Karpas-422 (cell line): Measurements from ENCODE around the gene ALKBH6. TPM values are rescaled to one million over a fixed set of nuclear protein-coding genes. Genes with fewer than 3 reads are reported as not detected.

ENCODE experiments used
- DNase-seq: peaks from one replicate; pipeline ENCODE4 v3.0.0-alpha.2; 2015
- H2AFZ ChIP-seq: fragments of 200-600 bp; sonication (generic); 2 replicates; pipeline ENCODE4 v1.6.1; 2014; ENCODE audit warnings: antibody characterized with exemption, low read length, mixed read lengths
- H3K27ac ChIP-seq: fragments of 200-600 bp; sonication (generic); 2 replicates; pipeline ENCODE4 v1.5.1; 2014; ENCODE audit warnings: mild to moderate bottlenecking, low read length, moderate library complexity
- H3K27me3 ChIP-seq: fragments of 200-600 bp; sonication (generic); 2 replicates; pipeline ENCODE4 v1.6.1; 2014; ENCODE audit warnings: low read length, mixed read lengths
- H3K36me3 ChIP-seq: fragments of 200-600 bp; sonication (generic); 2 replicates; pipeline ENCODE4 v1.6.1; 2014; ENCODE audit warnings: low read length, mixed read lengths; ENCODE audit not compliant: insufficient read depth
- H3K4me1 ChIP-seq: fragments of 200-600 bp; sonication (generic); 2 replicates; pipeline ENCODE4 v1.6.1; 2014; ENCODE audit warnings: mild to moderate bottlenecking, low read length, mixed read lengths
- H3K4me2 ChIP-seq: fragments of 200-600 bp; sonication (generic); 2 replicates; pipeline ENCODE4 v1.6.1; 2014; ENCODE audit warnings: low read length, low read depth, mild to moderate bottlenecking; ENCODE audit not compliant: poor library complexity, severe bottlenecking
- H3K4me3 ChIP-seq: fragments of 200-600 bp; sonication (generic); 2 replicates; pipeline ENCODE4 v1.5.1; 2014; ENCODE audit warnings: mild to moderate bottlenecking, antibody characterized with exemption, low read length, mixed read lengths
- H3K79me2 ChIP-seq: fragments of 200-600 bp; sonication (generic); 2 replicates; pipeline ENCODE4 v1.6.1; 2014; ENCODE audit warnings: mild to moderate bottlenecking, low read length, mixed read lengths
- H3K9ac ChIP-seq: fragments of 200-600 bp; sonication (generic); 2 replicates; pipeline ENCODE4 v1.6.0; 2014; ENCODE audit warnings: low read length
- H3K9me2 ChIP-seq: fragments of 200-600 bp; sonication (generic), shearing (Covaris generic); replicated peaks from 2 replicates; pipeline ENCODE4 v1.6.0; 2014; ENCODE audit warnings: mild to moderate bottlenecking, low read length, moderate library complexity; ENCODE audit not compliant: insufficient read depth
- H3K9me3 ChIP-seq: fragments of 300-700, 200-600 bp; sonication (generic); 2 replicates; pipeline ENCODE4 v1.6.1; 2014; ENCODE audit warnings: low read length, mixed read lengths
- H4K20me1 ChIP-seq: fragments of 200-600 bp; sonication (generic); 2 replicates; pipeline ENCODE4 v1.6.1; 2014; ENCODE audit warnings: mild to moderate bottlenecking, antibody characterized with exemption, low read length, low read depth; ENCODE audit not compliant: insufficient read depth
- total RNA-seq: library from RNA; depleted of rRNA; stranded (reverse); fragments of >200 nt; shearing (Covaris generic); gene quantifications from 2 replicates; pipeline ENCODE4 v1.2.3, GENCODE V29; 2014; ENCODE audit warnings: low replicate concordance

Gene ALKBH6
- total RNA-seq, 1 experiment from 2014 or later = 11.1 TPM

DNA sequence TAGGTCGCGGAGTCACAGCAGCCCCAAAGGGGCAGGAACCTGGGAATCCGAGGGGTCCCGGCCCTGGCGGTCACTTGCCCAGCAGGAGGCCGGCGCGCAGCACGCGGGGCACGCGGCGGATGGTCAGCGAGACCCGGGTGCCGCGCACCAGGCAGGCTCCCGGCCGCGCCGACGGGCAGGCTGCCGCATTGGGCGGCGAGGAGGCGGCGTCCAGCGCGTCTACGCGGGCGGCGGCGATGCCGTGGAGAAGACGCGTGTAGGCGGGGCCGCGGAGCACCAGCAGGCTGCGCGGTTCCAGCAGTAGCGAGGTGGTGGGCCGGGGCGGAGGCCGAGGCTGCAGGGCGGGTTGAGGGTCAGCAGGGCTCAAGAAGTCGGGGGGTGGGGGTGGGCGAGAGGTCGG, 4.8 kb downstream of the ALKBH6 start:
- no peaks in the 10 kb centered on the region for H3K9me2 ChIP-seq
- H3K4me3 ChIP-seq = peak overlapping the region; percentile 54
- no peaks in the 10 kb centered on the region for H4K20me1 ChIP-seq
- peak overlapping the region; percentile 87 for H3K4me2 ChIP-seq
- no peaks in the 10 kb centered on the region for H3K9me3 ChIP-seq
- H3K36me3 ChIP-seq = no peaks in the 10 kb centered on the region
- H3K79me2 ChIP-seq = peaks cover 13% of the 10 kb centered on the region
- no peaks in the 10 kb centered on the region for H3K27me3 ChIP-seq
- H2AFZ ChIP-seq = no peak overlapping the region
- H3K4me1 ChIP-seq = peaks cover 31% of the 10 kb centered on the region
- peak overlapping the region; percentile 82 for H3K9ac ChIP-seq
- DNase-seq = peak; percentile 85
- no peak overlapping the region; the same call in 1 of the 2 replicates for H3K27ac ChIP-seq

DNA sequence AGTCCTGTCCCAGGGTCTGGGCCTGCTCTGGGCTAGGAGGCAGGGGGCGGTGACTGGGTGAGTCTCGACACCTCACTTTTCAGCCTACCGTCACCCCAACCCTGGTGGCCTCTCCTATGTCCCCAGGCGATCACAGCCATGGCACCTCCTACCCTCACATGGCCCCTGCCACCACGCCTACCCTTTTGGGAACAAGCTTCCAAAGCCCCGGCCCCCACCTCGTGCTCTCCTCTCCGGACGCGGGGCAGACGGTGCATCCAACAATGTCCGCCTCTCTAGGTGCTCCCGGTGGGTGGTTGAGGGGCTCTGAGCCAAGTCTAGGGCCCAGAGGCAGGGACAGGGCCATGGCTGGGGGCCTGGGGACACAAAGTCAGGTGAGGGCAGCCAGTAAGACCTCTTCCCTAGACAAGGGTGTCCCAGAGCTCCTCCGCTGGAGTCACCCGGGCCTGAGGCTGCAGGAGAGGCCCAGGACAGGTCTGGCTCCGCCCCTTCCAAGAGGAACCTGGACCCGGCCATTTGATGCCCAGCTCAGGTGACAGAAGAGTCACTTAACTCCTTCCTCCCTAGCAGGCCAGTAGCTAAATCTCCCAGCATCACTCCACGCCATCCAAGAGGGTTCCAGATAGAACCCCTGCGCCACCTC, 5.6 kb downstream of the ALKBH6 start, which contains the start of gene SYNE4:
Gene SYNE4, minus strand, starts transcription at position 478 of the 643 bp plus-strand sequence. Its CDS starts 132 bp downstream, at position 346.
- Histone ChIP-seq H3K27me3 (no peaks in the 10 kb centered on the region), H3K4me3 (peak within 1 kb of the TSS; percentile 54), H3K9me3 (no peaks in the 10 kb centered on the region), H3K9ac (peak within 1 kb of the TSS; percentile 82), H4K20me1 (no peaks in the 10 kb centered on the region), H3K27ac (peak within 1 kb of the TSS; percentile 48; the same call in 1 of the 2 replicates), H3K9me2 (no peaks in the 10 kb centered on the region), H2AFZ (no peak within 1 kb of the TSS), H3K79me2 (peaks cover 7% of the 10 kb centered on the region), H3K4me2 (peak within 1 kb of the TSS; percentile 87), H3K4me1 (peaks cover 31% of the 10 kb centered on the region), H3K36me3 (no peaks in the 10 kb centered on the region)
- peak; percentile 60 for DNase-seq

DNA sequence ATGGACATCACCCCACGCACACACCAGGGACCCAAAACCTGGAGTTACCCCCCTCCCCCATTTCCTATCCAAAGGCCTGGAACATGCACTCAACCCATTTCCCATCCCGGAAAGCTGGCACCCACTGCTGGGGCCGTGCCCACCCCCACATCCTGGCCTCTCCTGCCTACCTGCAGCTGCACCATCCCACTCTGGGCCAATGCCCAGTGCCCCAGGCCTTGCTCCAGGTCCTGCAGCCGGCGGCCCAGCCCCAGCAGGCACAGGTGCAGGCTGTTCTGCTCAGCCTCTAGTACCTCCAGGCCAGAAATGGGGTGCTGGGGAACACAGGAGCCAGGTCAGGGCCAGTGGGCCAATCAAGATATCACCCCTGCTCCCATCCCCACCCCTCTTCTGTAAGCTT, 7.1 kb downstream of the ALKBH6 start:
- Histone ChIP-seq H3K9me3 (no peaks in the 10 kb centered on the region), H3K27me3 (no peaks in the 10 kb centered on the region), H3K36me3 (peaks cover under 1% of the 10 kb centered on the region; the same call in 1 of the 2 replicates), H3K79me2 (peaks cover 4% of the 10 kb centered on the region), H3K4me3 (no peak overlapping the region), H3K4me2 (no peak overlapping the region), H4K20me1 (no peaks in the 10 kb centered on the region), H3K4me1 (peaks cover 23% of the 10 kb centered on the region), H3K9ac (no peak overlapping the region), H3K27ac (no peak overlapping the region), H2AFZ (no peak overlapping the region), H3K9me2 (no peaks in the 10 kb centered on the region)
- DNase-seq = no peak

DNA sequence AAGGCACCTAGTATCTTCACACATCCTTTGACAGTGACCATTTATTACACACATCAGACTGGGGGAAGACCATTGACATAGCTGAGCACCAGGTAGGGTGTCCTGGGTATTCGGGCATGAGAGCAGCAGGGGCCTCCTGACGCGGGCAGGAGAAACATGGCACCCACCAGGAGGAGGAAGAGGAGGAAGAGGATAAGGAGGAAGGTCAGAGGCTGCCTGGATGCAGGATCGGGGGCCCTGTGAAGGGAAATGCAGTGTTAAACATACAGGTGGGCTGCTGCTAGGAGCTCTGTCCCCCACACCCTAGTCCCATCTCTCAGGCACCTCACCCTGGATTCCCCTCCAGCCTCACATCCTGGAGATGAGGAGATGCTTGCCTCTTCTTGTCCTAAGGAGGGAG, 10.7 kb downstream of the ALKBH6 start:
- H3K4me2 ChIP-seq = no peak overlapping the region
- H3K27me3 ChIP-seq = no peaks in the 10 kb centered on the region
- H3K9me3 ChIP-seq = no peaks in the 10 kb centered on the region

GRCh38 chr19:36001605-36002004, 12.4 kb downstream of the ALKBH6 start:
- no peak overlapping the region for H3K27ac ChIP-seq
- H3K9me2 ChIP-seq = no peaks in the 10 kb centered on the region
- peaks cover 7% of the 10 kb centered on the region for H3K4me1 ChIP-seq
- no peak overlapping the region for H2AFZ ChIP-seq
- H3K36me3 ChIP-seq = peaks cover 6% of the 10 kb centered on the region; the same call in 1 of the 2 replicates
- H3K4me2 ChIP-seq = no peak overlapping the region
- H3K79me2 ChIP-seq = peaks cover 49% of the 10 kb centered on the region
- H3K9ac ChIP-seq = no peak overlapping the region
- no peak for DNase-seq
- peaks cover 9% of the 10 kb centered on the region for H4K20me1 ChIP-seq
- no peaks in the 10 kb centered on the region for H3K9me3 ChIP-seq
- no peaks in the 10 kb centered on the region for H3K27me3 ChIP-seq
- no peak overlapping the region for H3K4me3 ChIP-seq

More for the DNA sequence above, 10.7 kb downstream of the ALKBH6 start:
- Histone ChIP-seq H3K27ac (no peak overlapping the region), H3K9me2 (no peaks in the 10 kb centered on the region), H4K20me1 (0 out of 2 replicates have a peak, but pooled peaks cover 7% of the 10 kb centered on the region), H3K36me3 (peaks cover 3% of the 10 kb centered on the region; the same call in 1 of the 2 replicates), H3K4me1 (peaks cover 6% of the 10 kb centered on the region), H3K79me2 (peaks cover 36% of the 10 kb centered on the region), H2AFZ (no peak overlapping the region), H3K4me3 (no peak overlapping the region), H3K9ac (no peak overlapping the region)
- DNase-seq = no peak

GRCh38 chr19:35996777-35997176, 17.2 kb downstream of the ALKBH6 start:
- peak overlapping the region; percentile 77 for H3K9ac ChIP-seq
- no peaks in the 10 kb centered on the region for H3K9me2 ChIP-seq
- DNase-seq = no peak
- no peak overlapping the region for H2AFZ ChIP-seq
- H3K4me3 ChIP-seq = peak overlapping the region; percentile 74
- peaks cover 22% of the 10 kb centered on the region for H3K4me1 ChIP-seq
- no peaks in the 10 kb centered on the region for H3K9me3 ChIP-seq
- peaks cover 59% of the 10 kb centered on the region for H3K79me2 ChIP-seq
- no peak overlapping the region for H3K27ac ChIP-seq
- H4K20me1 ChIP-seq = peaks cover 19% of the 10 kb centered on the region
- peaks cover 6% of the 10 kb centered on the region; the same call in 1 of the 2 replicates for H3K36me3 ChIP-seq
- H3K27me3 ChIP-seq = no peaks in the 10 kb centered on the region
- peak overlapping the region; percentile 98 for H3K4me2 ChIP-seq

DNA sequence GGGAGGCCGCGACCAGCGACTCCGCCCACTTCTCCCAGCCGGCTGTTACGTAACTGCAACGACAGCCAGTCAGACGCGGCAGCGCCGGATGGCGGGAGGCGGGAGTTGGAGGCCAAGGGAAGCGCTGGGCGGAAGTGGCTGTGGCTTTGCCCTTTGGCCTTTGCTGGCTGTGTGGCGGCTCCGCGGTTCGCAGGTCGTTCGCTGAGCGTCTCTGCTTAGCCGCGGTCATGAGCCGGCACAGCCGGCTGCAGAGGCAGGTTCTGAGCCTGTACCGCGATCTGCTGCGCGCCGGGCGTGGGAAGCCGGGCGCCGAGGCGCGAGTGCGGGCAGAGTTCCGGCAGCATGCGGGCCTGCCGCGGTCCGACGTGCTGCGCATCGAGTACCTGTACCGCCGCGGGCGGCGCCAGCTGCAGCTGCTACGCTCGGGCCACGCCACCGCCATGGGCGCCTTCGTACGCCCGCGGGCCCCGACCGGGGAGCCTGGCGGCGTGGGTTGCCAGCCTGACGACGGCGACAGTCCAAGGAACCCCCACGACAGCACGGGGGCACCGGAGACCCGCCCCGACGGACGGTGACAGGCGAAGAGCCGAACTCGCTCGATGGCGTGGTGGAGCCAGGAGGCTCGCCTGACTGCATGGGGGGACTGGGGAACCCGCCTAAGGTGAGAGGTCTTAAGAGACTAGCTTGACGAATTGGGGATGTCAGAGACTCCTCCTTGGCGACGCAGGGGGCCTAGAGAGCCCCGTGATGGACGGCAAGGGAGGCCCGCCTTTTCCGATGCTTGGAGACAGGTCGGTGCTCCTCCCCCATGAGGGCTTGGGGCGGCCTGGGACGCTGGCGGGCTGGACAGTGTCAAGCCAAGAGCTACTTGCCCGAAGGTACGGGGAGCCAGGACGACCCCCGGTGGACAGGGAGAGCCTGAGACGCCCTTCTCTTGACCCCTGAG, 18.7 kb downstream of the ALKBH6 start, which contains the start of gene SDHAF1:
Gene SDHAF1, plus strand, starts transcription at position 141 of the 946 bp plus-strand sequence. Its CDS starts 87 bp downstream, at position 228.
- DNase-seq = peak; percentile 98
- Histone ChIP-seq H3K9ac (peak within 1 kb of the TSS; percentile 77), H3K9me3 (no peaks in the 10 kb centered on the region)

More for the DNA sequence above, 18.7 kb downstream of the ALKBH6 start, which contains the start of gene SDHAF1:
- Histone ChIP-seq H3K9me2 (no peaks in the 10 kb centered on the region), H3K4me3 (peak within 1 kb of the TSS; percentile 74), H3K79me2 (peaks cover 47% of the 10 kb centered on the region), H4K20me1 (peaks cover 19% of the 10 kb centered on the region), H3K27ac (peak within 1 kb of the TSS; percentile 46; the same call in 1 of the 2 replicates), H3K4me2 (peak within 1 kb of the TSS; percentile 98), H3K4me1 (peaks cover 22% of the 10 kb centered on the region), H3K27me3 (no peaks in the 10 kb centered on the region), H2AFZ (no peak within 1 kb of the TSS), H3K36me3 (peaks cover 4% of the 10 kb centered on the region; the same call in 1 of the 2 replicates)
